ENCODE measurements around the gene HIGD1B.

Gene HIGD1B

GRCh38 chr17:44840274-44840673 is 7.4 kb upstream of the HIGD1B start:
- DNase-seq = no peak

GRCh38 chr17:44840936-44841335 is 6.7 kb upstream of the HIGD1B start:
- DNase-seq = no peak

GRCh38 chr17:44842748-44843147 is 4.9 kb upstream of the HIGD1B start:
- DNase-seq = no peak

GRCh38 chr17:44844390-44844830 is 3.3 kb upstream of the HIGD1B start:
- DNase-seq = peak; percentile 41

- no peak for DNase-seq
Measured at GRCh38 chr17:44846206-44846605, 1.5 kb upstream of the HIGD1B start.

GRCh38 chr17:44848257-44848795 is 643 bp downstream of the HIGD1B start:
- DNase-seq = no peak

DNA sequence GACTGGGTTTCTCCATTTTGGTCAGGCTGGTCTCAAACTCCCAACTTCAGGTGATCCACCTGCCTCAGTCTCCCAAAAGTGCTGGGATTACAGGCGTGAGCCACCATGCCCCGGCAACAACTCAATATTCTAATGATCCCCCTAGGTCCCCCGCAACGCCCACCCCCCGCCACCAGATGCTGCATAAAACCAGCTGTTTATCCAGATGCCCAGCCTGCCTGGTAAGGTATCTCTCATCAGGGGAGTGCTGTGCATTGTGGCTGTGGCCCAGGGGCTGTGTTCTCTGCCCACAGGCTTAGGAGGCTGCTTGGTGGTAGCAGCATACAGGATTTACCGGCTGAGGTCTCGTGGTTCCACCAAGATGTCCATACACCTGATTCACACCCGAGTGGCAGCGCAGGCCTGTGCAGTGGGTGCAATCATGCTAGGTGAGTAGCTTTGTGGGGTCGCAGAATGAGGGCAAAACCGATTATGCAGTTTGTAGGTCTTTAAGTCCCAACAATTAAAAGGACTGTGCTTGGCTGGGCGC is 1.3 kb downstream of the HIGD1B start:
- DNase-seq = no peak

- no peak for DNase-seq
Measured at GRCh38 chr17:44850025-44850424, 2.3 kb downstream of the HIGD1B start.

DNA sequence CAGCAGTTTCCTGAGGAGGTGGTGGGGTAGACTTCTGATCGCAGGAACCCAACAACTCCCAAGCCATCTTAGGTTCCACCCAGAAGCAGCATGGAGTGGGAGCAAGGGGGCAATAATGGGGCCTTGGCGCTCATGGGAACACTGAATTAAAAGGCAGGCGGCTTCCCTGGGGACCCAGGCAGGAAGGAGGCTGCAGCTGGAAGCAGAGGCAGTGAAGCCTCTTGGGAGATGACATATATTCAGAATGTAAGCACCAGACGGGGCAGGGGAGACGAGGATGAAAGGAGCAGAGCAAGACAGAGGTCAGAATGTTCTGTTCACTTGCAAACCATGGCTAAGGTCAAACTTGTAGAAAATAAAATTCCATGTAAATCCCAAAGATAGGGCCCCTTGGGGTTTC is 2.9 kb downstream of the HIGD1B start:
- DNase-seq = peak; percentile 40

GRCh38 chr17:44854192-44854591 is 6.5 kb downstream of the HIGD1B start:
- peak; percentile 31 for DNase-seq

GRCh38 chr17:44859701-44860100 is 12.0 kb downstream of the HIGD1B start:
- DNase-seq = no peak

DNA sequence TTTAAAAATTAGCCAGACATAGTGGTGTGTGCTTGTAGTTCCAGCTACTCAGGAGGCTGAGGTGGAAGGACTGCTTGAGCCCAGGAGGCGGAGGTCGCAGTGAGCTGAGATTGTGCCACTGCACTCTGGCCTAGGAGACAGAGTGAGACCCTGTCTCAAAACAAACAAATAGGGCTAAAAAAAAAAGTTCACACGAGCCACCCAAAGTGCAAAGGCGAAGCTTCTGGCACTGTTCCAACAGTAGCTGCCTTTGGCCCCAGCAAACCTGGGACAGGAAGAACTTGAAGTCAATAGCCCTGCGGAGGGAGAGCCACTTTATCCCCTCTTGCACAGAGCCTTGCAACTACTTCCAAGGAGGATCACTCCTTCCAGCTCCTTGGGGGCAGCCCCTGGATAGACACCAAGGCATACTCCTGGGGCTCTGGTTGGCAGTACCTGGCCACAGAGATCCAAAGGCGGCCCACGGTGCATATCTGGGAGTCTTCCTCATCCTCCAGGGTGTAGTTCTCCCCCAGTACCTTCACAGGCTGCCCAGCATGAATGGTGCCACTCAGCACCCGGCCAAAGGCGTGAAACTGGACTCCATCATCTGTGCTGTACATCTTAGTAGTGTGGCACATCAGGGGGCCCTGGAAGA is 14.7 kb downstream of the HIGD1B start:
- DNase-seq = no peak

GRCh38 chr17:44863061-44863918 is 15.6 kb downstream of the HIGD1B start:
- no peak for DNase-seq

DNA sequence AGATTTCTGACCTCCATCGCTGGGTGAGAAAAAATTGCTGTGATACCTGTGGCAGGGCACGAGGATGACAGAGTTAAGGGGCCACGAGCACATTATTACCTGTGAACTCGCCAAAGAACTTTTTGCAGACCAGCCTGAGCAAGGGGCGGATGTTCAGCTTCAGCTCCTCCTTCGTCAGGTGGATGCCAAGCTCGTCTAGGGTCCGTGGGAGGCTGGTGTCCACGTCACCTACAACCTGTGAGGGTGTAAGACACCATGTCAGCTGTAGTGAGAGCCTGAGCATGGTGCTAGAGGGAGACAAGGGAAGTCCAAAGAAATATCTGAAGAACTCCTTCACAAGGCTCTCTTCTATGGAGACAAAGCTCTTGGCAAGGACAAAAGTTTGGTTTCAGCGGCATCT is 17.1 kb downstream of the HIGD1B start:
- no peak for DNase-seq

- DNase-seq = peak; percentile 83
Measured at GRCh38 chr17:44865231-44865660, 17.6 kb downstream of the HIGD1B start.

- DNase-seq = no peak
Measured at GRCh38 chr17:44865931-44866330, 18.2 kb downstream of the HIGD1B start.

- no peak for DNase-seq
Measured at GRCh38 chr17:44867841-44868240, 20.2 kb downstream of the HIGD1B start.

DNA sequence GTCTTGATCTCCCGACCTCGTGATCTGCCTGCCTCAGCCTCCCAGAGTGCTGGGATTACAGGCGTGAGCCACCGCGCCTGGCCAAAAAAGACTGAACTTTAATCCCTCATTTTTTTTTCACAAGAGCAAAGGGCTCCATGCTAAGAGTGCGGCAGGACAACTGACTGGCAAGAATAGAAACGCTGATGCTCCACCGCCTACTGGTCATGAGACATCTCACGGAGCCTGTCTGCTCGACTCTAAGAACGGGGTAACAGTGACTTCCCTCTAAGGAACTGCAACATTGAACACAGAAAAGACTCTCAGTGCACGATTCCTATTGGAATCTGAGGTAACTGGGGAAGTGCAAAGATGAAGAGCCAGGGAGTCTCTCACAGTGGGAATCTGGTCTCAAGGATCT is 23.9 kb downstream of the HIGD1B start:
- no peak for DNase-seq

GRCh38 chr17:44872131-44872768 is 24.6 kb downstream of the HIGD1B start:
- DNase-seq = peak; percentile 100

DNA sequence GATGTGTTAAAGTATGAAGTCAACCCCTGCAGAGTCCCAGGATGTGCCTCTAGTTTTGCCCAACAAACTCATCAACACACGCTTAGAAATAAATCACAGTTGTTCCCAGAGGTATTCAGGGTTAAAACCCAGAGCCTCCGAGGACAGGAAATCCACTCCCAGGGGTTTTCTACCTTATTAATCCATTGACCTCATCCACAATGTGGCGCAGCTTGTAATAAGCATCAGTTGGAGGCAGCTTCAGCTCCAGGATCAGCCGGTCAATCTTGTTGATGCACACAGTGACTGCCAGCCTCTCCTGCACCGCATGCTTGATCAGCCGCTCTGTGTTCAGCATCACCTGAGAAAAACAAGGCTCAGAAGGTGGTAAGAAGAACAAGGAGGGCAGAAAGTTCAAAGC is 28.1 kb downstream of the HIGD1B start:
- no peak for DNase-seq

GRCh38 chr17:44877121-44877520 is 29.4 kb downstream of the HIGD1B start:
- no peak for DNase-seq

DNA sequence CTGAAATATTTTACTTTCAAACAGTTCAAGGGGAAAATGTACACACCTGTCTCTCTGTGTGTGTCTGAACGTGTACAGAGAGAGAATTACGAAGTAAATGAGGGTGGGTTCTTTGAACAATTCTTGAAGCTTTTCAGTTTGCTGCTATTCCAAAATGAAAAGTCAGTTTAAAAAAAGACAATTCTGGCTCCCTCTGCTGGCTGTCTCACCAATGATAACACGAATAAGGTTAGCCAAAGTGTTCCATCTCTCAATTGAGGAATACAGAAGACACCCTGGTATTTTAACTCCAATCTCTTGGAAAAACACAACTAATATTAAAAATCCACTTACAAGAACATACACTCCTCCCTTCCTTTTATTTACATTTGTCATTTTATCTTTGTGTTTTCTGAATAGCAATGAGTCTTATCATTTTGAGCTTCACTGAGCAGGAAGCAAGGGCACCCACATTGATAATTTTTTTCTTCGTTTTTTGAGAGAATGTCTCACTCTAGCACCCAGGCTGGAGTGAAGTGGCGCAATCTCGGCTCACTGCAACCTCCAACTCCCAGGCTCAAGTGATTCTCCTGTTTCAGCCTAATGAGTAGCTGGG is 31.0 kb downstream of the HIGD1B start:
- peak; percentile 65 for DNase-seq

GRCh38 chr17:44879376-44879775 is 31.7 kb downstream of the HIGD1B start:
- no peak for DNase-seq

All from NCI-H69 (cell line).